OCI-LY3 (cell line): ENCODE data around the gene PTPRN2.

Experiments
- EZH2phosphoT487 ChIP-seq: fragments of 200-600 bp; shearing (Covaris generic); IDR thresholded peaks from 2 replicates; pipeline ENCODE4 v1.6.1; 2018; ENCODE audit warnings: antibody characterized with exemption, mixed run types, low read depth
- TF ChIP-seq, protein P1 (sequence below): fragments of 200-600, 300-600 bp; sonication (generic); IDR thresholded peaks from 2 replicates; pipeline ENCODE4 v1.5.1; 2014; ENCODE audit warnings: antibody characterized with exemption, low read length, low read depth

DNA sequence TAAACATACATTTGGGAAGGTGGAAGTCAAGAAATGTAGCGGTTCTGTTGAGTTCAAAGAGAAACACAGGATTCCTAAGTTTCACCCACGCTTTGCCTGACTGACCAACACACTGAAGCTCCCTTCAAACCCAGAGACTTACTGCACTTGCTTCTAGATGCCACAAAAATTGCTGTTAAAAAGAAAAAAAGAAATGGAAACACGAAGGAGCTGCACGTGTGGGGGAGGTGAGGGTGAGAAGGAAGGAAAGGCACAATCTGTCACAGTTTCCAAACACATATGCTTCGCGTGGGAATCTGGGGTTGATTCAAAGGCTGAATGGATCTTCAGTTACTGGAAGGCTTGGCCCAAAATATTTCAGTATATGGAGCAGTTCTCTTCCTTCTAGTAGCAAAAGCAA lies 755.2 kb downstream of the PTPRN2 start:
- TF ChIP-seq, protein P1, sequence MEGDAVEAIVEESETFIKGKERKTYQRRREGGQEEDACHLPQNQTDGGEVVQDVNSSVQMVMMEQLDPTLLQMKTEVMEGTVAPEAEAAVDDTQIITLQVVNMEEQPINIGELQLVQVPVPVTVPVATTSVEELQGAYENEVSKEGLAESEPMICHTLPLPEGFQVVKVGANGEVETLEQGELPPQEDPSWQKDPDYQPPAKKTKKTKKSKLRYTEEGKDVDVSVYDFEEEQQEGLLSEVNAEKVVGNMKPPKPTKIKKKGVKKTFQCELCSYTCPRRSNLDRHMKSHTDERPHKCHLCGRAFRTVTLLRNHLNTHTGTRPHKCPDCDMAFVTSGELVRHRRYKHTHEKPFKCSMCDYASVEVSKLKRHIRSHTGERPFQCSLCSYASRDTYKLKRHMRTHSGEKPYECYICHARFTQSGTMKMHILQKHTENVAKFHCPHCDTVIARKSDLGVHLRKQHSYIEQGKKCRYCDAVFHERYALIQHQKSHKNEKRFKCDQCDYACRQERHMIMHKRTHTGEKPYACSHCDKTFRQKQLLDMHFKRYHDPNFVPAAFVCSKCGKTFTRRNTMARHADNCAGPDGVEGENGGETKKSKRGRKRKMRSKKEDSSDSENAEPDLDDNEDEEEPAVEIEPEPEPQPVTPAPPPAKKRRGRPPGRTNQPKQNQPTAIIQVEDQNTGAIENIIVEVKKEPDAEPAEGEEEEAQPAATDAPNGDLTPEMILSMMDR, result no peak
- no peak for TF ChIP-seq EZH2phosphoT487
